Urothelium cell line (cell line): ENCODE data around the gene PFKFB3.
A peak's percentile ranks its signal among the peaks of the same experiment; 100 is the strongest.

Experiments
- DNase-seq: peaks from one replicate; pipeline ENCODE4 v3.0.0; 2011; ENCODE audit warnings: low spot score, mixed read lengths
- FAIRE-seq: peaks from 2 replicates; lab custom pipeline; 2011; peaks lifted over from hg19 to GRCh38; lab: Jason Lieb, UNC

The PFKFB3 gene

DNA sequence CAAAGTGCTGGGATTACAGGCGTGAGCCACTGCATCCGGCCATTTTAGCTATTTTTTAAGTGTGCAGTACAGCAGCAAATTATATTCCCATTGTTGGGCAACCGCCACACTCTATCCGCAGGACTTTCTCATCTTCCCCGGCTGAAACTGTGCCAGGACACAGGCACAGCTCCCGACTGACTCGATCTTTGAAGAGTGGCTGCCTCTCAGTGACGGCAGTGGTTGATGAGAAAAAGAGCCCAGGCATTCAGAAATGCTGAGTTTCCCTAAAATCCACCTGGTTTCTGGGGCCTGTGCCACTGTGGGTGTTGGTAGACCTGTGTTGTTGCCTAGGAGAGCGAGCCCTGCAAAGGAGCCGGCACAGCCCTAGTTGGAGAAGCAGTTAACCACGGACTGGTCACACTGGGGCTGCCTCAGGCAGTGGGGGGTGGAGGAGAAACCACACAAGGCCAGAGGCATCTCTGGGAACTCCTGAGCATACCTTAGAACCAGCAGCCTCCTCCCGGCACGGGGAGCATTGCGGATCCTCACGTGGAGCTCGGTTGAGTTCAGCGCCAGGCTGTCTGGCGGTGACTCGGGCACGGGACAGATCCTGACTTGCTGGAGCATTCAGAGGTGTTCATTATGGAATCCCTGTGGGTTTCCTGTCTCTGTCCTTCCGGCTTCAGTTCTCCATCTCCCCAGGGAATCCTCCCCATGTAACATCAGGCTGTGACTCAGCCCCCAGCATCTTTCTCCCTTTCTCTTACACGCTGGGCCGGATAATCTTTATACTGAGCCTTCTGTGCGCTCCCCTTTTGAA is 16.2 kb downstream of the PFKFB3 start:
- DNase-seq (peak; percentile 59), FAIRE-seq (no peak)

GRCh38 chr10:6219494-6219836 is 16.7 kb downstream of the PFKFB3 start:
- no peak for FAIRE-seq

GRCh38 chr10:6220418-6221191 is 17.9 kb downstream of the PFKFB3 start:
- no peak for FAIRE-seq

More at GRCh38 chr10:6219494-6219836, 16.7 kb downstream of the PFKFB3 start:
- DNase-seq: no peak

DNA sequence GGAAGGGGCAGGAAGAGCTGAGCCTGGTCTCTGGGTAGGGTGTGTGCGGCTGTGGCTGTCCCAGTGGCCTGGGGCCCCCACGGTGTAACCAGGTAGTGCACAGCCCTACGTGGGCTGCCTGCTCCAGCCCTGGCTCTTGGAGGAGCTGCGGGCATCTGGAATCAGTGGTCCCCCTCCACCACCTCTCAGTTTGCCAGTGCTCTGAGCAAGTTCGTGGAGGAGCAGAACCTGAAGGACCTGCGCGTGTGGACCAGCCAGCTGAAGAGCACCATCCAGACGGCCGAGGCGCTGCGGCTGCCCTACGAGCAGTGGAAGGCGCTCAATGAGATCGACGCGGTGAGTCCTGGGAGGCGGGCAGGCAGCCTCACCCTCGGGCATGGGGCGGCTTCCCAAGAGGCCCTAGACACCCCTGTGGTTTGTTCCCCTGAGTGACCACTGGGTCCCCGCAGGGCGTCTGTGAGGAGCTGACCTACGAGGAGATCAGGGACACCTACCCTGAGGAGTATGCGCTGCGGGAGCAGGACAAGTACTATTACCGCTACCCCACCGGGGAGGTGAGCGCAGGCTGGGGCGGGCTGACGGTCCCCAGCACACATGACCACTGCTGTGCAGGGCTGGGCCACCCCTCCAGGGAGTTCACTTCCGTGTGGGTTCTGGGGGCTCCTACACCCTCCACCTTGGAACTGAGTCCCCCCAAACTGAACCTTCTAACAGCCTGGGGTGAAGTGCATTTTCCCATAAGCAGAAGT is 18.6 kb downstream of the PFKFB3 start:
- FAIRE-seq (peak; percentile 59), DNase-seq (no peak)

More at GRCh38 chr10:6220418-6221191, 17.9 kb downstream of the PFKFB3 start:
- no peak for DNase-seq

DNA sequence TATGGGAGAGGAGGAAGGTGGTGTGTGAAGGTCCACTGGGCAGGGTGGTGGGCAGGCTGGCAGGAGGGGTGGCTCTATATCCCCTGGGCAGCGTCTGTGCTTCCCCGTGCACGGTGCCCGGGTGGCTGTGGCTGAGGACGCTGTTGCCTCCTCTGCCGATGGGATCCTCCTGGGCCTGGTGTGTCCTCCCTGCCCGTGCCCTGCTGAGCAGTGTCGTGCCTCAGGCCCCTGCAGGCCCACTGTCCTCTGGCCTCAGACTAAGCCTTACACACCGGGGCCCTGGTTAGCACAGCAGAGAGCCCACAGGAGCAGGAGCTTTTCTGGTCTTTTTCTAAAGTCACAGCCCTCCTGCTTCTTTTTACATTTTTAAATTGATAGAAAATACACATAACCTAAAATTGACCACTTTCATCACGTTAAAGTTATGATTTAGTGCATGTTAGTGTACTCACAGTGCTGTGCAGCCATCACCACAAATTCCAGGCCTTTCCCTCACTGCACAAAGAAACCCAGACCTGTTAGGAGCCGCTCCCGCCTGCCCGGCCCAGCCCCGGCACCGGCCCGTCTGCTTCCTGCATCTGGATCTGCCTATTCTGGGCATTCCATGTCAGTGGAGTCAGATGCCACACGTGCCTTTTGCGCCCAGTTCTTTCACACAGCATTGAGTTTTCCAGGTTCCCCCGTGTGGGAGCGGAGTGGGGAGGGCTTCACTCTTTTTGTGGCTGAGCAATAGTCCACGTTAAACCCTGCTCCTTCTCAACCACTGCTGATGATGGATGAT is 19.4 kb downstream of the PFKFB3 start:
- FAIRE-seq (no peak), DNase-seq (no peak)

GRCh38 chr10:6222755-6223154 is 20.0 kb downstream of the PFKFB3 start:
- DNase-seq (no peak), FAIRE-seq (no peak)

DNA sequence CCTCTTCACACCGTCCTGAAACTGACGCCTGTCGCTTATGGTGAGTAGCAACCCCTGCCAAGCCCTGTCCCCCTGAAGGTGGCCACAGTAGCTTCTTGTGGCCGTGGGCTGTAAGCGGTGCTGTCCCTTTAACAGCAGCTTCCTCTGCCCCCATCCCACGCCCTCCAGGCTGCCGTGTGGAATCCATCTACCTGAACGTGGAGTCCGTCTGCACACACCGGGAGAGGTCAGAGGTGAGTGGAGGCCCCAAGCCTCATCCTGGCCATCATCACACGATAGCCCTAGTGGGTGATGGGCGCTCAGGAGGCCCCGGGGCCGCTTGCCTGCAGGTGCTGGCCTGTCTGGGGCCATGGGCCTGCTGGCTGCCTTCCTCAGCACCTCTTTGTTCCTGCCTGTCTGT is 21.2 kb downstream of the PFKFB3 start:
- DNase-seq (no peak), FAIRE-seq (no peak)

- FAIRE-seq: no peak
- DNase-seq: no peak
These were observed 22.0 kb downstream of the PFKFB3 start for GRCh38 chr10:6224781-6225180.

- FAIRE-seq (no peak), DNase-seq (no peak)
These were observed 22.6 kb downstream of the PFKFB3 start for GRCh38 chr10:6225263-6225814.

- no peak for FAIRE-seq
- DNase-seq: no peak
These were observed 23.5 kb downstream of the PFKFB3 start for GRCh38 chr10:6226216-6226615.

DNA sequence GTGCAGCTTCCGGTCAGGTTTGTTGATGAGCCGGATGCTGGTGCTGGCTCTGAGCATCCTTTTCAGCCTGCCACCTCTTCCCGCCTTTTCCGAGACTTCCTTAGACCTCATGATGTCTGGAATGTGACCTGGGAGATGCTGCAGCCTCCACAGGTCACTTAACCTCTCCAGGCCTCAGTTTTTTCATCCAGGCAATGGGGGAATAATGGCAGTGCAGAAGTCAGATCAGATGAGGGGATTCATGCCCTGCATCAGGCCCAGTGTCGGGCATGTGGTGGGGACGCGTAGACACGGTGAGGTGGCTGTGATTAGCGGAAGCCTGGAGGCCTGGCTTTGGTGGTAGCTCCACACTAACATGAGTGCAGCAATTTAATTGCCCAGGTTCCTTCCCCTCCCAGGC is 24.6 kb downstream of the PFKFB3 start:
- no peak for FAIRE-seq
- no peak for DNase-seq

GRCh38 chr10:6228010-6228511 is 25.3 kb downstream of the PFKFB3 start:
- FAIRE-seq: no peak

GRCh38 chr10:6228647-6229046 is 25.9 kb downstream of the PFKFB3 start:
- FAIRE-seq: no peak

More at GRCh38 chr10:6228010-6228511, 25.3 kb downstream of the PFKFB3 start:
- DNase-seq: no peak

GRCh38 chr10:6229290-6229689 is 26.6 kb downstream of the PFKFB3 start:
- no peak for FAIRE-seq
- DNase-seq: no peak

More at GRCh38 chr10:6228647-6229046, 25.9 kb downstream of the PFKFB3 start:
- DNase-seq: no peak

DNA sequence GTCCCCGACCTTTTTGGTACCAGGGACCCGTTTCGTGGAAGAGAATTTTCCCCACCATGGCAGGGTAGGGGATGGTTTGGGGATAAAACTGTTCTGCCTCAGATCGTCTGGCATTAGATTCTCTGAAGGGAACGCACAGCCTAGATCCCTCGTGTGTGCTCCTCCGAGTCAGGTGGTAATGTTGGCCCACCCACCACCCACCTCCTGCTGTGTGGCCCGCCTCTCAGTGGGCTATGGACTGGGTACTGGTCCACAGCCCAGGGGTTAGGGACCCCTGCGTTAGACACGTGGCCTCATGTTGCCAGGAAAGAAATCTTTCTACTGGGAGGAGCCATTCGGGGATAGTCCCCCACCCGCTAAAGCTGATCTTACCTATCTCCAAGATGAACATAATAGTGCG is 27.0 kb downstream of the PFKFB3 start:
- no peak for FAIRE-seq

GRCh38 chr10:6230315-6230714 is 27.6 kb downstream of the PFKFB3 start:
- no peak for DNase-seq
- no peak for FAIRE-seq

More for the DNA sequence above, 27.0 kb downstream of the PFKFB3 start:
- DNase-seq: no peak

DNA sequence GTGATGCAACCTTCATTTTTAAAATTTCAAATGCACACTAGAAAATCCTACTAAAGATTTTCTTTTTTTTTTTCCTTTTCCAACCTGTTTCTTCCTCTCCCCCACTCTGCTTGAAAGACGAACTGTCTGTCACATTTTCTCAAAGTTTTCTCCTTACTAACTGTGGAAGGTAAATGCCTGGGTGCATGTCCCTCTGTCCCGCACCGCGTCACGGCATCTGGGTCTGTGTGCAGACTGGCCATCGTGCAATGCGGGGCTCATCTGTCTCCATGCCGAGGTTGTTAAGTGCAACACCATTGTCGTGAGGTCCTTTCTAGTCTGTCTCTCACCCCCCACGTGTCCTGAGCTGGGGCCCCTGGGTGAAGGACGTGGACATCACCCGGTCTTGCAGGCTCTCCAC is 28.4 kb downstream of the PFKFB3 start:
- no peak for DNase-seq
- no peak for FAIRE-seq

GRCh38 chr10:6231730-6232129 is 29.0 kb downstream of the PFKFB3 start:
- FAIRE-seq (no peak), DNase-seq (no peak)

- DNase-seq: no peak
- FAIRE-seq: no peak
These were observed 29.6 kb downstream of the PFKFB3 start for GRCh38 chr10:6232225-6232807.
